Colonic mucosa (tissue), 4 donors: ENCODE measurements around the gene FCMR. TPM values are rescaled to one million over a fixed set of nuclear protein-coding genes. Genes with fewer than 3 reads are reported as not detected.
A peak's percentile ranks its signal among the peaks of the same experiment; 100 is the strongest.

Experiments
- DNase-seq: peaks from one replicate; pipeline ENCODE4 v3.0.0-alpha.2; 2020
- H3K27ac ChIP-seq: fragments of 200-600 bp; one replicate; pipeline ENCODE4 v1.8.0; 2021
- H3K27me3 ChIP-seq: fragments of 200-600 bp; one replicate; pipeline ENCODE4 v1.8.0; 2021
- H3K36me3 ChIP-seq: fragments of 200-600 bp; one replicate; pipeline ENCODE4 v1.8.0; 2021
- H3K4me1 ChIP-seq: fragments of 200-600 bp; one replicate; pipeline ENCODE4 v1.8.0; 2021; ENCODE audit warnings: mild to moderate bottlenecking
- H3K4me3 ChIP-seq: fragments of 200-600 bp; one replicate; pipeline ENCODE4 v1.8.0; 2021
- H3K9ac ChIP-seq, 2 donors: one replicate each; pipeline ENCODE4 v1.7.0; 2013; ENCODE audit warnings: control low read depth in 2 of 2, low read depth in 2 of 2, low read length in 2 of 2
- H3K9me3 ChIP-seq: fragments of 200-600 bp; one replicate; pipeline ENCODE4 v1.8.0; 2021
- intact Hi-C: fragments of 100-400 bp; cut with DNase I; formaldehyde crosslinking; loops from one replicate; pipeline ENCODE4 v1.14.1; 2022
- total RNA-seq, 2 donors: library from RNA; stranded (reverse); fragmentation: NEBNext Ultra II Directional in 1 of 2; extraction: Animal tissue kit (Norgen Biotek cat#: 25700) in 1 of 2; gene quantifications; one replicate each; pipeline ENCODE4 v1.2.1, GENCODE V29; 2021
- TF ChIP-seq, protein P1 (sequence below): fragments of 200-600 bp; IDR thresholded peaks from one replicate; pipeline ENCODE4 v1.8.0; 2022; ENCODE audit warnings: antibody characterized with exemption, mild to moderate bottlenecking
- donor health status: healthy.
- donor health status: DM: no; HTN: no; CAD: no.
- donor health status: DM: no; HTN: no; CAD: no.

The FCMR gene
- total RNA-seq, 2 donors from 2014 or later, result 2.3 to 2.7 TPM

- DNase-seq, result no peak
- H3K9me3 ChIP-seq, result no peaks in the 10 kb centered on the region
- no peaks in the 10 kb centered on the region for H3K27me3 ChIP-seq
- H3K9ac ChIP-seq, result no peak overlapping the region
- TF ChIP-seq, protein P1, sequence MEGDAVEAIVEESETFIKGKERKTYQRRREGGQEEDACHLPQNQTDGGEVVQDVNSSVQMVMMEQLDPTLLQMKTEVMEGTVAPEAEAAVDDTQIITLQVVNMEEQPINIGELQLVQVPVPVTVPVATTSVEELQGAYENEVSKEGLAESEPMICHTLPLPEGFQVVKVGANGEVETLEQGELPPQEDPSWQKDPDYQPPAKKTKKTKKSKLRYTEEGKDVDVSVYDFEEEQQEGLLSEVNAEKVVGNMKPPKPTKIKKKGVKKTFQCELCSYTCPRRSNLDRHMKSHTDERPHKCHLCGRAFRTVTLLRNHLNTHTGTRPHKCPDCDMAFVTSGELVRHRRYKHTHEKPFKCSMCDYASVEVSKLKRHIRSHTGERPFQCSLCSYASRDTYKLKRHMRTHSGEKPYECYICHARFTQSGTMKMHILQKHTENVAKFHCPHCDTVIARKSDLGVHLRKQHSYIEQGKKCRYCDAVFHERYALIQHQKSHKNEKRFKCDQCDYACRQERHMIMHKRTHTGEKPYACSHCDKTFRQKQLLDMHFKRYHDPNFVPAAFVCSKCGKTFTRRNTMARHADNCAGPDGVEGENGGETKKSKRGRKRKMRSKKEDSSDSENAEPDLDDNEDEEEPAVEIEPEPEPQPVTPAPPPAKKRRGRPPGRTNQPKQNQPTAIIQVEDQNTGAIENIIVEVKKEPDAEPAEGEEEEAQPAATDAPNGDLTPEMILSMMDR, result no peak
- intact Hi-C loops, result no loop called here
- peaks cover 5% of the 10 kb centered on the region for H3K4me1 ChIP-seq
- no peak overlapping the region for H3K4me3 ChIP-seq
- H3K36me3 ChIP-seq, result no peaks in the 10 kb centered on the region
- no peak overlapping the region for H3K27ac ChIP-seq
These were observed 39.1 kb upstream of the FCMR start for GRCh38 chr1:206960676-206961386.

DNA sequence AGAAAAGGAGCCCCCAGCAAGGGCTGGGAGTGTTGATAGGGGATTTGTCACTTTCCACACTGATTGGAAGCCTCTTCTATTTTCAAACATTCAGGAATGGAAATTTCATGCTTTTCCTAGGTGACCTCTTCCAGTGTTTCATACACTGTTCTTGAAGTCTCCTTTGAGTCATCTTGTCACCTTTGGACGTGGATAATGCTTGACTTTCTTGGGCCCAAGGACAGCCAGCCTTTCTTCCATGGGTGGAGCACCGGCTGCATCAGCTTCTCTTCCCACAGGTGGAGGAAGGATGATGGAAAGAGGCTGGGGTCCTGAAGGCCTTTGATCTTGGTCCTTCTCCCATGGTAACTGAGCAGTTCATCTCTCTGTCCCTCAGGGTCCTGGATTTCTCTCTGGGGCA, 36.4 kb upstream of the FCMR start:
- H3K27me3 ChIP-seq, result no peaks in the 10 kb centered on the region
- intact Hi-C loops, result no loop called here
- no peak overlapping the region for H3K4me3 ChIP-seq
- DNase-seq, result no peak
- TF ChIP-seq, protein P1, result no peak
- H3K27ac ChIP-seq, result no peak overlapping the region
- no peaks in the 10 kb centered on the region for H3K9me3 ChIP-seq
- H3K9ac ChIP-seq, result no peak overlapping the region
- no peaks in the 10 kb centered on the region for H3K36me3 ChIP-seq
- H3K4me1 ChIP-seq, result peaks cover 12% of the 10 kb centered on the region

GRCh38 chr1:206957639-206958038, 35.9 kb upstream of the FCMR start:
- no peak overlapping the region for H3K27ac ChIP-seq
- no peak overlapping the region for H3K4me3 ChIP-seq
- DNase-seq, result no peak
- H3K9me3 ChIP-seq, result no peaks in the 10 kb centered on the region
- H3K27me3 ChIP-seq, result no peaks in the 10 kb centered on the region
- H3K4me1 ChIP-seq, result peaks cover 12% of the 10 kb centered on the region
- H3K36me3 ChIP-seq, result no peaks in the 10 kb centered on the region
- no peak overlapping the region for H3K9ac ChIP-seq
- intact Hi-C loops, result no loop called here
- TF ChIP-seq, protein P1, result no peak

- Histone ChIP-seq H3K4me3 (no peak overlapping the region), H3K9ac (peak overlapping the region in 1 of 2 donors; percentile 70), H3K27ac (peak overlapping the region; percentile 96), H3K27me3 (no peaks in the 10 kb centered on the region), H3K36me3 (no peaks in the 10 kb centered on the region), H3K4me1 (peaks cover 12% of the 10 kb centered on the region), H3K9me3 (no peaks in the 10 kb centered on the region)
- TF ChIP-seq, protein P1, result no peak
- peak; percentile 89 for DNase-seq
- intact Hi-C loops, result no loop called here
These were observed 34.0 kb upstream of the FCMR start for GRCh38 chr1:206955476-206956451.

- H3K9ac ChIP-seq, result peak overlapping the region; percentile 17 to 70
- no peak for DNase-seq
- H3K36me3 ChIP-seq, result no peaks in the 10 kb centered on the region
- no peak overlapping the region for H3K4me3 ChIP-seq
- intact Hi-C loops, result no loop called here
- no peaks in the 10 kb centered on the region for H3K27me3 ChIP-seq
- H3K4me1 ChIP-seq, result peaks cover 12% of the 10 kb centered on the region
- TF ChIP-seq, protein P1, result no peak
- no peaks in the 10 kb centered on the region for H3K9me3 ChIP-seq
- H3K27ac ChIP-seq, result peak overlapping the region; percentile 96
These were observed 33.0 kb upstream of the FCMR start for GRCh38 chr1:206954459-206955342.
